Adipocyte (in vitro differentiated cells): Measurements from ENCODE around the gene TRIM2.
"Not testable (repeated sequence)": the region's sequence is repeated elsewhere in the genome, so short reads cannot be mapped to it uniquely, and the experiment has no call there.

Experiments
- DNase-seq: peaks from one replicate; pipeline ENCODE4 v3.0.0-alpha.2; 2015; ENCODE audit warnings: low read depth
- H3K27me3 ChIP-seq: replicated peaks from 2 replicates; pipeline ENCODE4 v1.7.0; 2013; ENCODE audit warnings: mild to moderate bottlenecking, low read length, moderate library complexity; ENCODE audit not compliant: control insufficient read depth, insufficient read depth
- H3K36me3 ChIP-seq: 2 replicates; pipeline ENCODE4 v1.7.0; 2013; ENCODE audit warnings: low read length, mild to moderate bottlenecking, moderate library complexity; ENCODE audit not compliant: control insufficient read depth, insufficient read depth, severe bottlenecking
- H3K4me1 ChIP-seq: 2 replicates; pipeline ENCODE4 v1.7.0; 2013; ENCODE audit warnings: mild to moderate bottlenecking, low read length, moderate library complexity; ENCODE audit not compliant: control insufficient read depth, insufficient read depth
- H3K4me3 ChIP-seq: 2 replicates; pipeline ENCODE4 v1.7.0; 2013; ENCODE audit warnings: mild to moderate bottlenecking, low read length, moderate library complexity
- H3K9ac ChIP-seq: 2 replicates; pipeline ENCODE4 v1.7.0; 2013; ENCODE audit warnings: mild to moderate bottlenecking, low read length, moderate library complexity
- H3K9me3 ChIP-seq: 2 replicates; pipeline ENCODE4 v1.7.0; 2013; ENCODE audit warnings: mild to moderate bottlenecking, low read length, moderate library complexity; ENCODE audit not compliant: control insufficient read depth

Gene TRIM2

GRCh38 chr4:153191795-153192363 lies 12.4 kb upstream of the TRIM2 start:
- Histone ChIP-seq H3K9ac (no peak overlapping the region), H3K27me3 (peaks cover 5% of the 10 kb centered on the region), H3K4me3 (no peak overlapping the region), H3K4me1 (no peaks in the 10 kb centered on the region), H3K9me3 (no peaks in the 10 kb centered on the region), H3K36me3 (no peaks in the 10 kb centered on the region)
- no peak for DNase-seq

GRCh38 chr4:153197301-153197700 lies 6.9 kb upstream of the TRIM2 start:
- Histone ChIP-seq H3K4me1 (no peaks in the 10 kb centered on the region), H3K27me3 (peaks cover 4% of the 10 kb centered on the region), H3K9ac (no peak overlapping the region), H3K4me3 (no peak overlapping the region), H3K36me3 (no peaks in the 10 kb centered on the region), H3K9me3 (no peaks in the 10 kb centered on the region)
- DNase-seq = no peak

DNA sequence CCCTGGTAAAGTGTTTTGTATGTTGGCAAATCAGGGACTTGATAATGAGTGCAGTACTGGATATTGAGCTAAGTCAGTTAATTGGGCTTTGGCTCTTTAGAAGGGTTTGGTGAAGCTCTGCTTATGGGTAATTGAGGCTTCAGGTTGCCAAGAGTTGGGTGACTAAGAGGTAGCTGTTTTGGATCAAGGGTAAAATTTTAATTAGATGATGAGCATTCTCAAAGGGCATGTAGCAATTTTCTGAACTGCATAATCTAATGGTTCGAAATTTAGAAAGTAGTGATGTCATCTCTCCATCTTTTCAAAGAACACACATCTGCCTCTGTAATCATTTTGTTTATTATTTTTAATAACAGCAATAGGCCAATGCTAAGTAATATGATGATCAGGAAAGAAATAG lies 5.5 kb upstream of the TRIM2 start:
- Histone ChIP-seq H3K9me3 (no peaks in the 10 kb centered on the region), H3K36me3 (no peaks in the 10 kb centered on the region), H3K27me3 (peaks cover 4% of the 10 kb centered on the region), H3K4me1 (no peaks in the 10 kb centered on the region), H3K9ac (no peak overlapping the region), H3K4me3 (no peak overlapping the region)
- DNase-seq = no peak

GRCh38 chr4:153203746-153204145 lies 497 bp upstream of the TRIM2 start:
- DNase-seq, H3K36me3 ChIP-seq, H3K27me3 ChIP-seq, H3K9me3 ChIP-seq: not testable (repeated sequence)
- peak overlapping the region; percentile 53 for H3K4me3 ChIP-seq
- H3K4me1 ChIP-seq = peaks cover 11% of the 10 kb centered on the region
- peak overlapping the region; percentile 20 for H3K9ac ChIP-seq

- H3K36me3 ChIP-seq = no peaks in the 10 kb centered on the region
- peaks cover 16% of the 10 kb centered on the region for H3K27me3 ChIP-seq
- peak overlapping the region; percentile 53 for H3K4me3 ChIP-seq
- DNase-seq = no peak
- H3K9me3 ChIP-seq = no peaks in the 10 kb centered on the region
- peak overlapping the region; percentile 20 for H3K9ac ChIP-seq
- H3K4me1 ChIP-seq = peaks cover 11% of the 10 kb centered on the region
Observed at GRCh38 chr4:153204728-153205648, 745 bp downstream of the TRIM2 start.

DNA sequence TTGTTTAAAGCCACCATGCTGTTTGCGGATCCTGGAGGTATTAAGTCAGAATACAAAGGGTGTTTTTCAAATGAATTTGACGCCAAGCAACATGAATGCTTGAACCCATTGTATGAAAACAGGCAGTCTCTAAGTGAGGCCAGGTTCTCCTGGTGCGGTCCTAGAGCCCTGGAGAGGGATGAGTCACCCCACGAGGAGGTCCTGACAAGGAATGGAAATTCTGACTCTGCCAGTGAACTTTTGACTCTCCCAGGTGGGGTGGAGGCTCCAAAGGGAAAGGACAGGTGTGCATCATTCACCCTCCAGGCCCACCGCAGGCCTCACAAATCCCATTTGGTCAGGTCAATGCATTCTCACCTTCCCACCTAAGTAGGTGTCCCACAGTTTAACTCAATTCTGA lies 1.5 kb downstream of the TRIM2 start:
- Histone ChIP-seq H3K9ac (no peak overlapping the region), H3K36me3 (no peaks in the 10 kb centered on the region), H3K4me1 (peaks cover 11% of the 10 kb centered on the region), H3K9me3 (no peaks in the 10 kb centered on the region), H3K27me3 (peaks cover 16% of the 10 kb centered on the region), H3K4me3 (no peak overlapping the region)
- DNase-seq = no peak

GRCh38 chr4:153206534-153206933 lies 2.3 kb downstream of the TRIM2 start:
- no peak overlapping the region for H3K4me3 ChIP-seq
- H3K9ac ChIP-seq = no peak overlapping the region
- no peaks in the 10 kb centered on the region for H3K9me3 ChIP-seq
- H3K27me3 ChIP-seq = peaks cover 16% of the 10 kb centered on the region
- DNase-seq = no peak
- peaks cover 11% of the 10 kb centered on the region for H3K4me1 ChIP-seq
- no peaks in the 10 kb centered on the region for H3K36me3 ChIP-seq

DNA sequence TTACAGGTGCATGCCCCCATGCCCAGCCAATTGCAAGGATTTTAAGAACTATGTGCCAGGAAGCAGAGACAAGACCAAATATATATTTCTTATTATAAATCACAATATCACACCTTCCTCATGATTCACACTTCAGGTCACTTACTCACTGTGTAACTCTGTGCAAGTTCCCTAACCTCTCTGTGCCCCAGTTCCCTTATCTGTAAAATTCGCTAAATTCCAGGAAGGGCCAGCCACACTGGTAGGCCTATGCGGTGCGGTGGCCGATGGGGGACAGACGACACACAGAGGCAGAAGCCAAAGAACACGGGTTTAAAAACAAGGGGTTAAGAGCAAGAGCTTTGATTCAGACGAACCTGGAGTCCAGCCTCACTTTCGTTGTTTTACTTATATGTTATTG lies 2.8 kb downstream of the TRIM2 start:
- peaks cover 11% of the 10 kb centered on the region for H3K4me1 ChIP-seq
- H3K9ac ChIP-seq = no peak overlapping the region
- DNase-seq = no peak
- H3K9me3 ChIP-seq = no peaks in the 10 kb centered on the region
- H3K36me3 ChIP-seq = no peaks in the 10 kb centered on the region
- H3K4me3 ChIP-seq = no peak overlapping the region
- peaks cover 16% of the 10 kb centered on the region for H3K27me3 ChIP-seq

- peak; percentile 20 for DNase-seq
- Histone ChIP-seq H3K36me3 (no peaks in the 10 kb centered on the region), H3K4me1 (peaks cover 12% of the 10 kb centered on the region), H3K4me3 (no peak overlapping the region), H3K27me3 (peaks cover 16% of the 10 kb centered on the region), H3K9ac (no peak overlapping the region), H3K9me3 (no peaks in the 10 kb centered on the region)
Observed at GRCh38 chr4:153207567-153207966, 3.3 kb downstream of the TRIM2 start.

DNA sequence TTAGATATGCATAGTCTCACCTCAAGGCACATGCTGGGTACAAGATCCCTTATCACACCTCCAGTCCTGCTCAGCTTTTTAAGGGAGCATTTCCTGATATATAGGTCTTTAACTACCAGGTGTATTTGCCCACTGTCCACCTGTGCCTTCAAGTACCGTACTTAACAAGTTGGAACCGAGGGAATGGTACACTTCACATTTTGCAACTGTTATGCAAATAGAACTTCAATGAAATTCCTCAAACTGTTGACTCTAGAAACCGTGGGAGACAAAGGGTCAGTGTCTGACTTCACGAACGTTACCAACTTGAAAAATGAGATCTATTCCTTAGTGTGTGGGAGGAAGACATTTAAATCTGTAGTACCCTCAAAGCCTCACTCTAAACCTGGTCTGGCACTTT lies 5.2 kb downstream of the TRIM2 start:
- no peak for DNase-seq
- Histone ChIP-seq H3K4me1 (peaks cover 12% of the 10 kb centered on the region), H3K4me3 (no peak overlapping the region), H3K9ac (no peak overlapping the region), H3K9me3 (no peaks in the 10 kb centered on the region), H3K36me3 (no peaks in the 10 kb centered on the region), H3K27me3 (peaks cover 16% of the 10 kb centered on the region)

DNA sequence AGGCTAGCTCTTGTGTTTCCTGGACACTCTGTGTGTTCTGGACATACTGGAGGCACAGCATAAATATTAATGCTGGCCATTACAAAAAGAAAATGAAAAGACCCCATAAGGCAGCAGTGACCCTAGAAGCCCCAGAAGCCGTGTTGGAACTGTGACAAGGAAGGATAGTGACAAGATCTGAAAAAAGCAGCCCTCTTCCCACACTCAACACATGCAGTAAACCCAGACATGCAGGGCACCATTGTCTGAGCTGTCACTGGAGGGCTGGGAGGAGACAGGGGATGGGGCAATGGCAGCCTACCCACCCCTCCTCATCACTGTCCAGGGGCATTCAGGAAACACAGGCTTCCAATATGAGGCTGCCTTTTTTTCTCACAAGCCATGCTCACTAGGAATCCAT lies 6.5 kb downstream of the TRIM2 start:
- H3K9ac ChIP-seq = no peak overlapping the region
- no peak overlapping the region for H3K4me3 ChIP-seq
- H3K9me3 ChIP-seq = no peaks in the 10 kb centered on the region
- H3K4me1 ChIP-seq = peaks cover 9% of the 10 kb centered on the region
- no peak for DNase-seq
- H3K27me3 ChIP-seq = peaks cover 12% of the 10 kb centered on the region
- no peaks in the 10 kb centered on the region for H3K36me3 ChIP-seq
